Activated CD8-positive, alpha-beta memory T cell treated with anti-CD3 and anti-CD28 coated beads, Interleukin-2, amount 50 U/mL, for 24 hours (primary cell): ENCODE results near the gene SCN2B.
"Not testable (repeated sequence)": the region's sequence is repeated elsewhere in the genome, so short reads cannot be mapped to it uniquely, and the experiment has no call there.

Experiments used
- DNase-seq: peaks from one replicate; pipeline ENCODE4 v3.0.0-alpha.2; 2020; ENCODE audit errors: extremely low read depth

The SCN2B gene

DNA sequence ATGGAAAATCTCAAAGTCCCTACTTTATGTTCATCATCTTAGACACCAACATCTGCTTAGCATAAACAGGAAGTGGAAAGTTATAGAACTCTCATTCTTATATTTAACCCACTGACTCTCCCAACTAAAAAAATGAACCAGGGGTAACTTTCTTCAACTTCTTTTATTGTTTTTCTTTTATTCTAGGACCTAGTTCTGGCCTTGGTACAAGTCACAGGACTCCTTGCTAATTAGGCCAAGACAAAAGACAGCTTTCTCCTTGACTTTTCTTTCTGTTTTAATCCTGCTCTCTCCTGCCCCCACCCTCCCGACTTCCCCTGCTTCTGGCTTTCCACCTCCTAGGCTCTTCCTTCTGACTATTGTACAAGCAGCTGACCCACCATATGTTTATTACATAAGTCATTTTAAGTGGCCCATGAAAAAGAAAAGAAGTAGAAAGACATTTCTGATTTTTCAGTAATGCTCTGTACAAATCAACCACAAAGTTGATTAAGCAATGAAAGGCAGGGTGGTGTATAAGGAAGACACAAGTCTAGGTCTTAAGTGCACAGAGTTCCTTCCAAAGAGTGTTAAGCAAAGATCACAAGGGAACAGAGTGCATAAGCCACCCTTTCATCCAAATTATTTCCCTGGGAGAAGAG lies 30.1 kb upstream of the SCN2B start:
- DNase-seq: no peak

DNA sequence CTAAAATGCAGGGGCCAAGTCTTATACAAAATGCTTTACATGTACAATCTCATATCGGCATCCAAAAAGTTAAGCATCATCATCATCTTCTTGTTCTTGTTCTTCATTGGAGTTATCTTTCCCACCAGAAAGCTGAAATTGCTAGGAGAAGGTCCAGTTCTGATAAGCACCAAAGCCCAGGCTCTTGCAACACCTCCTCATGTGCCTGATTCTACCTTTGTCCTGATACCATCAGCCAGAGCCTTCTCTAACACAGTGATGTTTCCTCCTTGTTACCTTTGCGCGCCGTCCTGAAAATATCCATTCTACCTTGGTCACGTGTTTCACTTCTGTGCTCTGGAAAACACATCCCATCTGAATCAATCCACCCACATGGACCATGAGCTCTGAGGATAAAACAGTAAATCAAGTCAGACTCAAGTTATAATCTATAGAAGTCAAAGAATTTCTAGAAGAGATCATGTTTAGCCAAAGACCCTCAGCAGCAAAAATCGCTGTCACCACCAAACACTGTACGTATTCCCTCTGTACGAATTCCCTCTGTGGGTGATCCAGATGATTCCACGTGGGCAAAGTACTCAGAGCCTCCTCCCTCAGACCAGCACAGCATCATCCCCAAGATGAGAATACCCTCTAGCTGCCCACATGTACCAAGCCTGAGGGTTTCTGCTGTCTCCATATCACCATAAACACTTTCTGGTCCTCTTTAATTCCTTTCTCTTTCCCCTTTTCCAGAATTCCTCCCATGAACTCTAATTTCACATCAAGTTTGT lies 29.4 kb upstream of the SCN2B start:
- DNase-seq: no peak

DNA sequence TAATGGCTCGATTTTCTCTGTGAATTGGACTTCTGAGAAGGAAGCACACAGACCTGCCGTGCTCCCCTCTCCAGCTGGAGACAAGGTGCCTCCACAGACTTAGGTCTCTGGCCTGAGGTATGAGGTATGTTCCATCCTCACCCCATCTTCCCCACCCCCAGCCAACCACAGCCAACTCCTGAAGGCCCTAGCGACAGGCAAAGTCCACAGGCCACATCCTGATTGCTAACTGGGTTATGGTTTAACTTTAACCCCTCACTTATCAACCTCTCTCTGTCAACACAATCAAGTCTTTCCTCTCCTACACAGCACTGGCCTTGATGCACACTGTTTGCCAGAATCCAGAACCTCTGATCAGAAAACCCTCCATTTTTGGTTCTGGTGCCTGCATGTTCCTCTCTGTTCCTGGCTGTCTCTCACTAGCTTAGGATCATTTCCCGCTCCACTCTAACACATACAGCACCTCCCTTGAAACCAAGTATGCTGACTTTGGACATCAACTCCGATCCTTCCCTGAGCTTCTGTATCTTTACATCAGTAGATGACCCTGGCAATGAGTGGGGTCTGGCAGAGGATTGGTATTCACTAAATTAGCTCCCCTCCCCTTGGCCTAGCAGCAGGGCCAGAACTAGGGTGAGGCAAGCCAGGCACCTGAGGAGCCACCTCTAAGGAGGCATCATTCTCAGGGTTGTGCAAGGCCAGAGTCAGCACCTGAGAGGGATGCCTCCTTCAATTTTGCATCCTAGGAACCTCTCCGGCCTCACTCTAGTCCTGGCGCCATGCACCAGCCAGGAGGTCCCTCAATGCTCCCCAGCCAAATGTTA lies 26.4 kb upstream of the SCN2B start:
- peak; percentile 30 for DNase-seq

DNA sequence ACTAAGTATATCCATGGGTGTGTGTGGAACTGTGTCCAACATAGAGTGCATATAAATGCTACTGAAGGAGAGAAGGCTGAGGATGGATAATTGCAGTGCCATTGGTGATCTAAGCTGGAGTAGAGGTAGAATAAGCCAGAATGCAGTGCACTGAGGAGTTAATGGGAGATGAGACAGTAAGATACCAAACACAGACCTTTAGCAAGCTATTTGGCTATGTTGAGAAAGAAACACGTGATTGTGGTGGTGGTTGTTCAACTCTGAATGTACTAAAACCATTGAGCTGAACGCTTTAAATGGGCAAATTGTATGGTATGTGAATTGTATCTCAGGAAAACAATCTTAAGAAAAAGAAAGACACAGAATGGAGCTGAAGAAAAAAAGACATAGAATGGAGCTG lies 25.5 kb upstream of the SCN2B start:
- no peak for DNase-seq

DNA sequence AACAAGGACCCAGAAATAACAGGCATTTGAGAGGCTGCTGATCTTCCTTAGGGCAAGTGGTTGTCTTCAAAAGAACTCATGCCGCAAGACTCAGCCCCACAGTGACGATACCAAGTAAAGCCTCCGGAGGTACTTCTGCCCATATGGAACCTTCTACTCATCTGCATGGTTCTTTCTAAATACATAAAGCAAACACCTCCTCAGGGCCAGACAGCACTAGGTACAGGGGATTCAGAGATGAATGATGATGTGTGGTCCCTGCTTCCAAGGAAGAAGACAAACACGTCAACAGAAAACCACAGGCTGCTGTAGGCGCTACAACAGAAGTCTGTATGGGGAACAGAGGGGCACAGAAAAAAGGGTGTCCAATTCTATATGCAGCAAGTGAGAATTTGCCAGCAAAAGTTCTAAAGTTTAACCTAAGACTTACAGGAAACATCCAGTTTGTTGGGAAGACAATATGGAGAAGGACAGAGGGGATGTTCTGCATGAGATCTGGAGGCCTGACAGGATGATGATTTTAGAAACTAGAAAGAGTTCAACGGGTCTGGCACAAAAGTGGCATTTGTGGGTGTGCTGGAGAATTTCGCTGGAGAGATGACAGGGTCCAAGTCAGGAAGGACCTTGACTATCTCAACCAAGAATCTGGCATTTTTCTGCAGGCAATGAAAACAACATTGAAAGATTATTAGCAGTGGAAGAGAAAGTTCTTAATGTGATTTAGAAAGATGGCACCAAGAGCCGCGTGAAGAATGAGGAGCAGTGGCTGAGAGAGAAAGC lies 24.7 kb upstream of the SCN2B start:
- peak; percentile 28 for DNase-seq

DNA sequence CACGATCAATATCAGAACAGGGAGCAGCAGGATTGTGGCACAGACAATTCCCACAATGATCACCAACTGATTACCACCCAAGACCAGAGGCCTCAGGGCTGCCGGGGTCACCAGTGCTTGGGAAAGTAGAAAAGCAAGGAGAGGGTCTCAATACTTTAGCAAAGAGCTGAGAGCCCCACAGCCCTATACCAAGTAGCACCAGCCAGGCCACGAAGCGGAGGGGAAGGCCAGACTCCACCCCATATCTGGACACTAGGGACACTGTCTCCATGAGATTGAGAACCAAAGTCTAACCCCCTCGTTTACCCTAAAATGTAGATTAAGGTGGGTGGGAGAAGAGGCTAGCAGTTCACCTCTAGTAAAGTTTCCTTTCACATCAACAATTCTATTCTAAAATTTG lies 24.1 kb upstream of the SCN2B start:
- DNase-seq: no peak

DNA sequence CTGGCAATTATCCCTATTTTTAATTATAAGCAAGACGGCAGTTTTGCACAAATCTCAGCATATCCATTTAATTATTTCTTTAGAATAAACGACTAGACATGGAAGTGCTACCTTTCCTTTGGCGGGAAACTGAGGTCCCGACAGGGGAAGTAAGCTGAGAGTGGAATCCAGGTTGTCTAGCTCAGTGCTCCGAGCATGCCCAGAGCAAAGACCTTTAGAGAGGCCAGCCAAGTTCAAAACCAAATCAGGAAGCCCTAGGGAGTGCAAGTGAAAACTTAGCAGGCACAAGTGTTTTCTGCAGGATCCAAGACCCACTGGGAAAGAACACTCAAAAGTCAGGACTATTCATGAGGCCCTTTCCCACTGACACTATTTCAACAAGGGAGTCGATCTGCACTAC lies 22.7 kb upstream of the SCN2B start:
- no peak for DNase-seq

DNA sequence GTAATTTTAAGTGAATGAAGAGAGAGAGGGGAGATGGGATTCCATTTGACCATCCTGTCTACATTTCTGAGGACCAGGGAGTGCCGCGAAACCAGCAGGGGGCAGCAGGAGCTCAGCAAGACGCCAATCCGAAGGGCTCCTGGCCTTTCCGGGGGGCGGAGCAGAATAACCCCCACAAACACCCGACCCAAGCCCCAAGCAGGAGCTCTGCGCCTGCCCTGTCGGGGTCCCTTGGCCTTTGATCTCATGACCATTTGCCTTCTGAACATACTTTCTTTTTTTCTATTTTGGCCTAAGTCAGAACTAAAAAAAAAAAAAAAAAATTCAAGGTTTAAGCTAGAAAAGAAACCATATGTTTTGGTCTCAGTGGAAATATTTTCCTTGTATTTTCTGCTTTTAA lies 21.9 kb upstream of the SCN2B start:
- DNase-seq: peak; percentile 72

DNA sequence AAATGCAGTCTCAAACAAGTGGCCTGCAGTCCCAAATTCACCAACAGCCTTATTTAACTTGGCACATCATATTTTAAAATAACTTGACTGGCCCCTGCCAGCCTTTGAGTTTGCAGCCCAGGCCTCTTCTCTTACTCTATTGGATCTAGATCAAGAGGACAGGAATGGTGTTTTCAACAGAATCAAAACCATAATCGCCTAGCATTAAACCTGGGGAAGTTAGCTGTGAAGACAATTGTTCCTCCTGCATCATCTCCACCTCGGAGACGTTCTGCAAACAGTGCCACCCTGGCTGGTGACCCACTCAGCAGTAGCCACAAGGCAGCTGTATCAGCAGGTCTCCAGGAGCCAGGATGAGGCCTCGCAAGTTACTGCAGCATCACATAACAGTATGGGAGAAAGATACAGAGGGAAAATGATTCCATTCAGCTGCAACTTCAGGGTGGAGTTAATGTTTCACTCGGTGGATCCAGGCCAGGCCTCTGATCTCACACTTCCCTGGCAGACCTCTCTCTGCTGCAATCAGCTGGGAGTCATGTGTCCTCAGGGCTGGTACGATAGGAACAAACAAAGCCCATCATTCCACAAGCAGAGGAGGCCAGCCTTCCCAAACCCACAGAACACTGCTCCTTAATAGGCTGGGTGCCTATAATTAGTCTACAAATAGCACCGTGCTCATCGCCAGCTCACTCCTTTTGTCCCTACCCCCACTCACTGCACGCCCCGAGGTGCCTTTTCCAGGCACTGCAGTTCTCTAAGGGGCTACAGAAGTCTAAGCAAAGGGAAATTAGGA lies 18.6 kb upstream of the SCN2B start:
- DNase-seq: no peak

DNA sequence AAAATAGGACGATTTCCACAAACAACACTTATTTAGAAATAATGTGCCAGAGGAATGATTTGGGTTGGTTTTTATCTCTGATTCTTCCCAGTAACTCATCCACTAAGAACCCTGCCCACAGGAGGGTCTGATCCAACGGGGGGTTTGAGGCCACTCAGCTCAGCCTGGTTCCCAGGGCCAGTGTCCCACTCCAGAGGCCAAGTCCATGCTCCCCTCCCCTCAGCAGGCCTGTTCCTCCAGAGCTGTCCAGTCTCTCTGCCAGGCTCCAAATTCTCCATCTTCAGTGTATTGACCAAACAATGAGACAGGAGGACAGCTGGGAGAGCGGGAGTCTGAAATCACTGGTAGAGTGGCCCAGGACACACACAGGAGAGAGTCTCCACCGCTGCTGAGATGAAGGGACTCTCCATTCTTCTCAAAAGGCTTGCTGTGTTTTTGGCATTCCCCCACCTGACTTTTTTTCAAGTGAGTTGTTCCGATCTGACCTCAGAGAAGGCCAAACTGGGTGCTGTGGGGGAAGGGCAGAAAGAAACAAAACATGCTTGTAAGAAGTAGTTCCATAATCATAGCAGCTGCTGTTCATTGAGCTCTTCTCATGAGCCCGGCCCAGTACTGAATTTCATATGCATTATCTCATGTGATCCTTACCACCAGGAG lies 17.6 kb upstream of the SCN2B start:
- no peak for DNase-seq

DNA sequence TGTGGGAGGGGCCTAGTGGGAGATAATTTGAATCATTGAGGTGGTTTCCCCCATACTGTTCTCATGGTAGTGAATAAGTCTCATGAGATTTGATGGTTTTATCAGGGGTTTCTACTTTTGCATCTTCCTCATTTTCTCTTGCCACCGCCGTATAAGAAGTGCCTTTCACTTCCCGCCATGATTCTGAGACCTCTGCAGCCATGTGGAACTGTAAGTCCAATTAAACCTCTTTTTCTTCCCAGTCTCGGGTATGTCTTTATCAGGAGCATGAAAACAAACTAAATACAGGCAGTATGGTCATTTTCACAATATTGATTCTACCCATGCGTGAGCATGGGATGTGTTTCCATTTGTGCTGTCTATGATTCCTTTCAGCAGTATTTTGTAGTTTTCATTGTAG lies 16.4 kb upstream of the SCN2B start:
- DNase-seq: not testable (repeated sequence)

DNA sequence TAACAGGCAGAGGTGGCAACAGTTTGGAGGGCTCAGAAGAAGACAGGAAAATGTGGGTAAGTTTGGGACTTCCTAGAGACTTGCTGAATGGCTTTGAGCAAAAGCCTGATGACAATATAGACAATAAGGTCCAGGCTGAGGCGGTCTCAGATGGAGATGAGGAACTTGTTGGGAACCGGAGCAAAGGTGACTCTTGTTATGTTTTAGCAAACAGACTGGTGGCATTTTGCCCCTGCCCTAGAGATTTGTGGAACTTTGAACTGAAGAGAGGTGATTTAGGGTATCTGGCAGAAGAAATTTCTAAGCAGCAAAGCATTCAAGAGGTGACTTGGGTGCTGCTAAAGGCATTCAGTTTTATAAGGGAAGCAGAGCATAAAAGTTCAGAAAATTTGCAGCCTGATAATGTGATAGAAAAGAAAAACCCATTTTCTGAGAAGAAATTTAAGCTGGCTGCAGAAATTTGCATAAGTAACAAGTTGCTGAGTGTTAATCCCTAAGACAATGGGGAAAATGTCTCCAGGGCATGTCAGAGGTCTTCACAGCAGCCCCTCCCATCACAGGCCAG lies 14.6 kb upstream of the SCN2B start:
- DNase-seq: not testable (repeated sequence)

DNA sequence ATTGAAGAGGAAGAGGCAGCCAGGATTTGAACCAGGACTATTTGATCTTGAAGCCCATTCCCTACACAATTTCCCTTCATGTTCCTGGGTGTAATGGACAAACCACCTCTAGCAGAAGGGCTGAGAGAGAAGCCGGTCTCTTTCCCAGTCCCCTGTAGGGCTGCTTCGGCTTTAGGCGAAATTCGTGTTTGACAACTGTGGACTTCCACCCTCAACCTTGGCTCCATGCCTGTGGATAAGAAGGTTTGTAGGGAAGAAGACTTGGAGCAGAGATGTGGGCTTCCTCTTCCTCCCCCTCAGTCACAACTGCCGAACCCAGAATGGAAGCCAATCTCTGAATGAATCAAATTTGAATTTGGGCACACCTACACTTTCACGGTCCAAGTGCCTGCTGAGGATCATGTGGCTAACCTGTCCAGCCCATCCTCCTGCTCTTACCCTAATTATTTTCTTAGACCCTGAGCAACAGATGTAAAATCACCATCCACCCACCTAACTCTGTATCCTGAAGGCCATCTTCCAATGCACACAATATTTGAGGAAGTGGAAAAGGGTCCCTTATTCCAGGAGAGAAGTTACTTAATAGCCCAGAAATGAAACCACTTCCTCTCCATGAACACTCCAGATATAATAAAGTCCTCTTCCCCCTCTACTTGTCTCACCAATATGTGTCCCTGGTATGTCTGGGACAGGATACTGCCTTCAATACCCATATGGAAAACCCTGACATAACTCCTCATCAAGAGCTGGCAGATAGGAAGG lies 10.1 kb upstream of the SCN2B start:
- DNase-seq: no peak

DNA sequence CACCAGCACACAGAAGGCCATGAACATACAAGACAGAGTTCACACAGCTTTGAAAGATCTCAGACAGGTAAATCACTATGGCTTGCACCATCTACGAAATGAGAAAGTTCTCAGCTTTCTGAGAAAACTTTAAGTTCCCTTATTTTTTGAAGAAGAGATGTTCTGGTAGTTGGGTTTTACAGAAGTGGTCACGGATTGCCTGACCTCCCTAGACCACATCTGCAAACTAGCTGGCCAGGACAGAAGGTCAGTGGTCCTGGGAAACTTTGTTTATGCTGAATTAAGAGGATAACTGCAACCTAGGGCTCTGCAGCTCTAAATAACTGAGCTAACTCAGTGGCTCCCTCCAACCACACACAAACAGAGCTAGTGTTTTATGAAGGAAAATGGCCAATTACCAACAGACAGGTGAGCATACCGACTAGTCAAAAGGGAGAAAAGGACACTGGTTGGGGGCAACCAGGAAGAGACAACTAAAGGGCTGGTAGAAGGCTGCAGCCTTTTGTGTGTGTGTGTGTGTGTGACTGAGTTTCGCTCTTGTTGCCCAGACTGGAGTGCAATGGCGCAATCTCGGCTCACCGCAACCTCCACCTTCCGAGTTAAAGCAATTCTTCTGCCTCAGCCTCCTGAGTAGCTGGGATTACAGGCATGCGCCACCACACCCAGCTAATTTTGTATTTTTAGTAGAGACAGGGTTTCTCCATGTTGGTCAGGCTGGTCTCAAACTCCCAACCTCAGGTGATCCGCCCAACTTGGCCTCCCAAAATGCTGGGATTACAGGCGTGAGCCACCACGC lies 8.5 kb upstream of the SCN2B start:
- DNase-seq: no peak

DNA sequence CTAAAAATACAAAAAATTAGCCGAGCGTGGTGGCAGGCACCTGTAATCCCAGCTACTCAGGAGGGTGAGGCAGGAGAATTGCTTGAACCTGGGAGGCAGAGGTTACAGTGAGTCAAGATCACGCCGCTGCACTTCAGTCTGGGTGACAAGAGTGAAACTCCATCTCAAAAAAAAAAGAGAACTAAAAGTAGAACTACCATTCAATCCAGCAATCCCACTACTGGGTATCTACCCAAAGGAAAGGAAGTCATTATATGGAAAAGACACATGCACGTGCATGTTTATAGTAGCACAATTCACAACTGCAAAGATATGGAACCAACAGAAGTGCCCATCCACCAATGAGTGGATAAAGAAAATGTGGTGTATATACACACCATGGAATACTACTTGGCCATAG lies 7.3 kb upstream of the SCN2B start:
- not testable (repeated sequence) for DNase-seq

DNA sequence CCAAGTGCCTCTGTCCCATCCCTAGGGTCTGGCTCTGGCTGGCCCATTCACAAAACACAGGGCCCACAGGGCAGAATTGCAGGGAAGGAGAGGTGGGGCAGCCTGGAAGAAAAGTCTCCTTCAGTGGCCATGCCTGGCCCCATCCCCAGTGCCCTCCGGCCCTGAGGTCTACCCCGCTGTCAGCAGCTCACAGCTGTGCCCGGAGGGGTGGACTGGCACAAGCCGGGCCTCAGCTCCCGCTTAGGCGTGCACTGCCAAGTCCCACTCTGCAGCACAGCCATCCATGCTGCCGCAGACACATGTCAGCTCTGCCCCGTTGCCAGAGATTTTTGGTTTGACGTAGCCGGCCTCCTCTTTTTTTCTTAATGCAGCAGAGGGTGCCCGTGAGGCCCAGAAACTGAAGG lies 3.9 kb upstream of the SCN2B start:
- no peak for DNase-seq

DNA sequence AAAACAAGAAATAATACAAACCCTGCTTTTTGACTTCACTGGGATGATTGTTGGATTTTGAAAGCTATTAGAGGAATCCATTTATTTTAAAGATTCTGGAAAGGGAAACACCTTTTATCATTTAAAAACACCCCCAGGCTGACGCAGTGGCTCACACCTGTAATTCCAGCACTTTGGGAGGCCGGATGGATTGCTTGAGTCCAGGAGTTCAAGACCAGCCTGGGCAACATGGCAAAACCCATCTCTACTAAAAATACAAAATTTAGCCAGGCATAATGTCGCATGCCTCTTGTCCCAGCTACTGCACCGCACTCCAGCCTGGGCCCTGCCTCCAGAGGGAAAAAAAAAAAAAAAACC lies 317 bp upstream of the SCN2B start:
- DNase-seq: no peak

DNA sequence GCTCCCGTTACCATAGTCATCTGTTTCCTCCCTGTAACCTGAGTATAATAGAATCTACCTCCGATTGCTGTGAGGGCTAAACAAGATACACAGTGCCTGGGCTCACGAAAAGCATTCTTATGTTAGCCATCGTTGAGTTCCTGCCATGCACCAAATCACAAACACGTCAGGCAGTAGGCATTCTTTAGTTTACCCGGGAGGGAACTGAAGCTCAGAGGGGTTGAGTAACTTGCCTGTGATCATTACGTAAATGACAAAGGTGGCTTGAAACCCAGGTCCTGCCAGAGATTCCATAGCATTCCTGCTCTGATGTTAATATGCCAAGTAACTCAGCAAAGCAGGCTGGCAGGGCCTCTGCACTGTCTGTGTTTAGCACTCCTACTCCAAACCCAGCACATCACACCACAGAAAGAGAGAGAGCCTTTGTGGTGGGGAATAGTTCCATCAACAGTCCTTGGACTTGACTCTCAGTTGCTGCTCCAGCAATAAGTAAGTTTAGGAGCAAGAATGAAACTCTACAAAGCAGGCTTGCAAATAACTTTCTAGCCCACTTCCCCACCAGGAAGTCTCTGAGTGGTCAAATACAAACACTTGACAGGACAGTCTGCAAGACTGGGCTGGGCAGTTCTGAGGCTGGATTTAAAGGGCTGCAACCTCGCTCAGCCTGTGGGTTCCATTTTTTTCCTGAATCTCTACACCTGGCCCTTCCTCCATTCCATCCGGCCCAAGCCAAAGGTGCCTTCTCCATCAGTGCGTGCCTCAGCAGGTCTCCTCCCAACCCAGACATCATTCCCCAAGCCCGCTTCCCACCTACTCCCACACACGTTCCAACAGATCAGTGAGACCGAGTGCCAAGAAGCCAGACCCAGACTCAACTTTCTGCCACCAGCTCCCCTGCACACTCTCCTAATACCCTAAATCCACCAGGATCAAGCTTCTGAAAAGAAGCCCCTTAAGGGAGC lies 1.1 kb downstream of the SCN2B start:
- DNase-seq: no peak
